ENCODE data around the gene HJURP.
A peak's percentile ranks its signal among the peaks of the same experiment; 100 is the strongest.

The HJURP gene

DNA sequence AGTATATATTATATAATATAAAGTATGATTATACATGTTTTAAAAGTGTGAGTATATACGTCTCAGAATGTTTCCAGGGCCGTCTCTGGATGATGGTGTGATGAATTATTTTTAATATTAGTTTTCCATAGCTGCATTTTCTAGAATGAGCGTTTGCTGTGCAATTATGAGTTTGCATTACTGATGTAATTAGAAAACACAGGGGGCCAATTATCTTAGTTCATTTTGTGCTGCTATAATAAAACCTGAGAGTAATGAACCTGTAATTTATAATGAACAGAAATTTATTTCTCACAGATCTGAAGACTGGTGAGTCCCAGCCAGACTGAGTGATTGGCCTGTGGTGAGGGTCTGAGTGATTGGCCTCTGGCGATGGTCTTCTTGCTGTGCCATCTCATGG lies 4.0 kb upstream of the HJURP start:
- no peaks in the 10 kb centered on the region for H3K27me3 ChIP-seq (ENCODE audit: control insufficient read depth, insufficient read depth, low read length)
- no peak overlapping the region for H3K9ac ChIP-seq (ENCODE audit: low read depth, low read length)
- no peak overlapping the region for H3K4me3 ChIP-seq (ENCODE audit: low read length)
- H3K4me1 ChIP-seq (ENCODE audit: control insufficient read depth, insufficient read depth, low read length): peaks cover 7% of the 10 kb centered on the region
- H3K36me3 ChIP-seq (ENCODE audit: insufficient read depth, low read length): no peaks in the 10 kb centered on the region
- H3K9me3 ChIP-seq (replicated peaks; ENCODE audit: low read length): no peaks in the 10 kb centered on the region
- no peak overlapping the region for H3K4me2 ChIP-seq (ENCODE audit: low read length)

DNA sequence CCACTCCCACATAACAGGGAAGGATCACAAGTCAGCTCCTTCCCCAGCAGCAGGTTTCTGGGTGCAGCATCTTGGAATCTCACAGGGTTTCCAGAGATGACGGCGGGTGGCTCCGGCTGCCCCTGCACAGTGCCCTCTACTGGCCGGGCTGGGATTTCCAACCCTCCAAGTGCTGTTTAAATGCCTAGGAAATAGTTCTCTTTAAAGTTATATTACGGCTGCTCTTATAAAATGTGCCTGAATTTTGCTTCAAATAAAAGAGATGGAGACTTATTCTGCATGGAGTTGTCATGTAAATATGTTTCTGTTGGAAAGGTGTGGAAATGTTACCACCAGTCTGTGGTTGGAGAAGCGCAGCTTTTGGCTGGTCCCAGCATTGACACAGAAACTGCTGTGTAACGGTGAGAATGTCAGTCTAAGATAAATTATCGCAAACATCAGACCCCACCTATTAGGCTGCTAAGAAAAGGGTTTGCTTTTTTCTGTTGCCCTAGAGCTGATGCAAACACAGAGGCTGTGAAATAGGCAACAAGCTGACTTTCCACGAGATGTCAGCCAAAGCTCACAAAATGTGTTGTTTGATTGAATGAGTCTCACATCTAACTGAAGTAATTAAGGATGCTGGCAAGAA lies 3.3 kb upstream of the HJURP start:
- H3K27me3 ChIP-seq (ENCODE audit: control insufficient read depth, insufficient read depth, low read length): no peaks in the 10 kb centered on the region
- H3K9ac ChIP-seq (ENCODE audit: low read depth, low read length): no peak overlapping the region
- H3K4me3 ChIP-seq (ENCODE audit: low read length): no peak overlapping the region
- H3K36me3 ChIP-seq (ENCODE audit: insufficient read depth, low read length): peaks cover under 1% of the 10 kb centered on the region
- H3K9me3 ChIP-seq (replicated peaks; ENCODE audit: low read length): no peaks in the 10 kb centered on the region
- H3K4me1 ChIP-seq (ENCODE audit: control insufficient read depth, insufficient read depth, low read length): peaks cover 10% of the 10 kb centered on the region
- no peak overlapping the region for H3K4me2 ChIP-seq (ENCODE audit: low read length)

DNA sequence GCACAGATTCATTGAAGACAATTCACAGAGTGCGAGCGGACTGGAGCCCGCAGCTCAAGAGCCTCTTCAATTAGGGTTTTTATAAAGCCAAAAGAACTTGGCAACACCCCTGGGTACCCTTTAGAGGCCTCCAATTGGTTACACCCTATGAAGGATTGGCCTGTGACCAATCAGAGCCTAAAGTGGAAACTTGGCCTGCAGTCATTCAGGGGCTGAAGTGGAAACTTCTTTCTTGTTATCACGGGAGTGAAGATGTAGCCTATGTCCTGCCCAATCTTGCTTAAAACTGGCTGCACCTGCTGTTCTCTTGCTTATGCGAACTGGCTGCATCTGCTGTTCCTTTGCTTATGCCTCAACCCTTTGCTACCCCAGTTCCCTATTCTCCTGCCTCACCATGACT lies 1.8 kb upstream of the HJURP start:
- Histone ChIP-seq H3K27me3 (ENCODE audit: control insufficient read depth, insufficient read depth, low read length) (no peaks in the 10 kb centered on the region), H3K36me3 (ENCODE audit: insufficient read depth, low read length) (peaks cover 4% of the 10 kb centered on the region), H3K4me1 (ENCODE audit: control insufficient read depth, insufficient read depth, low read length) (peaks cover 19% of the 10 kb centered on the region), H3K9me3 (replicated peaks; ENCODE audit: low read length) (no peaks in the 10 kb centered on the region), H3K9ac (ENCODE audit: low read depth, low read length) (no peak overlapping the region), H3K4me2 (ENCODE audit: low read length) (no peak overlapping the region), H3K4me3 (ENCODE audit: low read length) (no peak overlapping the region)

GRCh38 chr2:233855345-233855744 lies 1.0 kb upstream of the HJURP start:
- Histone ChIP-seq H3K4me3 (ENCODE audit: low read length) (peak overlapping the region; percentile 93), H3K9ac (ENCODE audit: low read depth, low read length) (peak overlapping the region; percentile 86), H3K36me3 (ENCODE audit: insufficient read depth, low read length) (peaks cover 4% of the 10 kb centered on the region), H3K4me2 (ENCODE audit: low read length) (peak overlapping the region; percentile 91), H3K9me3 (replicated peaks; ENCODE audit: low read length) (no peaks in the 10 kb centered on the region), H3K27me3 (ENCODE audit: control insufficient read depth, insufficient read depth, low read length) (no peaks in the 10 kb centered on the region), H3K4me1 (ENCODE audit: control insufficient read depth, insufficient read depth, low read length) (peaks cover 19% of the 10 kb centered on the region)

DNA sequence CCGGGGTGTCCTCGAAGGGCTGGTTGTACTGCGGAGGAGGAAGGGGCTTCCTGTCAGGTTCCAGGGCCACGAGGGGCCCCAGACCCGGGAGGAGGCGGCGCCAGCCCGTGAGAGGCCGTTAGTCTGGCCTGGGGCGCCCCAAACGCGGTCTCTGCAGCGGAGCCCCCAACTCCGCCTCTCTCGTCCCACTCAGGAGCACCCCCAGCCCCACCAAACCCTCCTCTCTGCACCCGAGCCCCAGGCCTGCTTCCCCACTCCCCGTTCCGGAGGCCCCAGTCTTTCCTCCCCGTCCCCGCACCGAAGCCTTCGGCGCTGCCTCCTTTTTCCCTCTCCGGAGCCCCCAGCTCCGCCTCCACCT lies 473 bp downstream of the HJURP start:
- peak overlapping the region; percentile 93 for H3K4me3 ChIP-seq (ENCODE audit: low read length)
- H3K36me3 ChIP-seq (ENCODE audit: insufficient read depth, low read length): peaks cover 15% of the 10 kb centered on the region
- H3K9me3 ChIP-seq (replicated peaks; ENCODE audit: low read length): no peaks in the 10 kb centered on the region
- H3K27me3 ChIP-seq (ENCODE audit: control insufficient read depth, insufficient read depth, low read length): no peaks in the 10 kb centered on the region
- H3K9ac ChIP-seq (ENCODE audit: low read depth, low read length): peak overlapping the region; percentile 89
- peak overlapping the region; percentile 91 for H3K4me2 ChIP-seq (ENCODE audit: low read length)
- peaks cover 19% of the 10 kb centered on the region for H3K4me1 ChIP-seq (ENCODE audit: control insufficient read depth, insufficient read depth, low read length)

DNA sequence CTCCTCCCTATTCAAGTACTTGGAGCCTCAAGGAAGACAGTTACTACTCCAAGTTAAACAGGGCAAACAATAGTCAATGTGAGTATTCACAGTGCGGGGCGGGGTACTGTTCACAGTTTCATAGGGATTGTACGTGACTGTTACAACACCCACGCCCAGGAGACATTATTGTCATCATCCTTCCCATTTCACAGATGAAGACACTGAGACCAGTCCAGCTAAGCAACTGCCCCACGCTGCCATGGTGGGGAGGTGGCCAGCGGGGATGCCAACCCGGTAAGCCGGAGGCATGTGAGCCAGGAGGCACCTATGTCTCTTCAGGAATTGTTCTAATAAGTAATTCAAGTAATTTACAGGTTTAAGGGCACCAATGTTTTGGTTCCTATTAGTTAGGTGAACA lies 982 bp downstream of the HJURP start:
- Histone ChIP-seq H3K4me1 (ENCODE audit: control insufficient read depth, insufficient read depth, low read length) (peaks cover 19% of the 10 kb centered on the region), H3K27me3 (ENCODE audit: control insufficient read depth, insufficient read depth, low read length) (no peaks in the 10 kb centered on the region), H3K4me3 (ENCODE audit: low read length) (peak overlapping the region; percentile 93), H3K4me2 (ENCODE audit: low read length) (peak overlapping the region; percentile 91), H3K9me3 (replicated peaks; ENCODE audit: low read length) (no peaks in the 10 kb centered on the region), H3K9ac (ENCODE audit: low read depth, low read length) (peak overlapping the region; percentile 89), H3K36me3 (ENCODE audit: insufficient read depth, low read length) (peaks cover 21% of the 10 kb centered on the region)

- Histone ChIP-seq H3K4me2 (ENCODE audit: low read length) (peak overlapping the region; percentile 91), H3K9me3 (replicated peaks; ENCODE audit: low read length) (no peaks in the 10 kb centered on the region), H3K4me3 (ENCODE audit: low read length) (peak overlapping the region; percentile 93), H3K27me3 (ENCODE audit: control insufficient read depth, insufficient read depth, low read length) (no peaks in the 10 kb centered on the region), H3K4me1 (ENCODE audit: control insufficient read depth, insufficient read depth, low read length) (peaks cover 19% of the 10 kb centered on the region), H3K9ac (ENCODE audit: low read depth, low read length) (peak overlapping the region; percentile 12), H3K36me3 (ENCODE audit: insufficient read depth, low read length) (peaks cover 34% of the 10 kb centered on the region)
Measured at GRCh38 chr2:233852056-233852455, 2.3 kb downstream of the HJURP start.

GRCh38 chr2:233851169-233851568 lies 3.2 kb downstream of the HJURP start:
- Histone ChIP-seq H3K4me1 (ENCODE audit: control insufficient read depth, insufficient read depth, low read length) (peaks cover 19% of the 10 kb centered on the region), H3K4me2 (ENCODE audit: low read length) (no peak overlapping the region), H3K36me3 (ENCODE audit: insufficient read depth, low read length) (peaks cover 40% of the 10 kb centered on the region), H3K27me3 (ENCODE audit: control insufficient read depth, insufficient read depth, low read length) (no peaks in the 10 kb centered on the region), H3K9me3 (replicated peaks; ENCODE audit: low read length) (no peaks in the 10 kb centered on the region), H3K4me3 (ENCODE audit: low read length) (no peak overlapping the region), H3K9ac (ENCODE audit: low read depth, low read length) (no peak overlapping the region)

DNA sequence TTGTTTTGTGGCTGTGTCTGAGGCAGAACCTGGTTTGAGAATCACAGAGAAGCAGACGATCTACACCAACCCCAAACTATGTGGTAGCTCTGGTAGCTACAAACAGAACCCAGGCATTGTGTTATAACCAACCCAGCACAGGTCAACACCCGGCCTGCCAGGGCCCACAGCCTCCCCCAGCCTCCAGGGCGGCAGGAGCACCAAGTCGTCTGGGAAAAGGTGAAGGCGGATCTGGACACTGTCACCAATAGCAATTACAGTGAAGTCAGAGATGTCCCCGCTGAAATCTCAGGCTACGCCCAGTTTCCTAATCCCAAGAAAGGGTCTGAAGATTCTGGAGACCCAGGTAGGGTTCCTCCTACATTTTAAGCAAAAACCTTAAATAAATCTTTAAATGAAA lies 3.6 kb downstream of the HJURP start:
- no peak overlapping the region for H3K4me2 ChIP-seq (ENCODE audit: low read length)
- no peaks in the 10 kb centered on the region for H3K27me3 ChIP-seq (ENCODE audit: control insufficient read depth, insufficient read depth, low read length)
- no peak overlapping the region for H3K4me3 ChIP-seq (ENCODE audit: low read length)
- H3K4me1 ChIP-seq (ENCODE audit: control insufficient read depth, insufficient read depth, low read length): peaks cover 19% of the 10 kb centered on the region
- H3K9ac ChIP-seq (ENCODE audit: low read depth, low read length): no peak overlapping the region
- no peaks in the 10 kb centered on the region for H3K9me3 ChIP-seq (replicated peaks; ENCODE audit: low read length)
- H3K36me3 ChIP-seq (ENCODE audit: insufficient read depth, low read length): peaks cover 40% of the 10 kb centered on the region

DNA sequence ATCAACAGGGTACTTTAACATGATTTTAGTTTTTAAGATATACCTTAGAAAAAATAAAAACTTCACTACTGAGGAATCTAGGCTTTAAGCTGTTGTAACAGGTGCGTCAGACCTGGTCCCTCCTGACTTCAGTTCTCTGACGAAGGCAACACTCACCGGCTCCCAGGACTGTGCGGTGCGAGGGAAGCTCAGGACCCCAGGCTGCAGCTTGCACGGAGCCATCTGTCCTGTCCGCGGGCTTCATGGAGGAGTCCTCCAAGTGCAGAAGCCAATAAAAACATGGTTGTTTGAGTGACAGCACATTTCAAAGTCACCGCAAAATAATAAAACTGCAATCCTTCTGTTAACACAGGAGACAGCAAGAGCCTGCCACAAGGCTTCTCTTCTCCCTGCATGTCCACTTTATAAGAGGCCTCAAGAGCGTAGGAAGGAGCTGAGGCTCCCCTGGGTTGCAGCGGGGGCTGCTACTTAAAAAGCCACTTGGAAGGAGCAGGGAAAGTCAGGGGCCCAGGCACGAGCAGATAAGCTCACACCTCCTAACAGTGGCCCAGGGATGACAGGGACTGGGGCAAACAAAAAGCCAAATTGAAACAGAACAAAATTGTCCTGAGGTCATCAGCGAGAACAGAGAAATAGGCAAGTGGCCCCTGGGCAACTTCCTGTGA lies 4.6 kb downstream of the HJURP start:
- Histone ChIP-seq H3K27me3 (ENCODE audit: control insufficient read depth, insufficient read depth, low read length) (no peaks in the 10 kb centered on the region), H3K9me3 (replicated peaks; ENCODE audit: low read length) (no peaks in the 10 kb centered on the region), H3K4me3 (ENCODE audit: low read length) (no peak overlapping the region), H3K9ac (ENCODE audit: low read depth, low read length) (no peak overlapping the region), H3K4me1 (ENCODE audit: control insufficient read depth, insufficient read depth, low read length) (peaks cover 13% of the 10 kb centered on the region), H3K4me2 (ENCODE audit: low read length) (no peak overlapping the region), H3K36me3 (ENCODE audit: insufficient read depth, low read length) (peaks cover 49% of the 10 kb centered on the region)

GRCh38 chr2:233848276-233848675 lies 6.1 kb downstream of the HJURP start:
- no peak overlapping the region for H3K4me3 ChIP-seq (ENCODE audit: low read length)

More at GRCh38 chr2:233848276-233848675, 6.1 kb downstream of the HJURP start:
- Histone ChIP-seq H3K9ac (ENCODE audit: low read depth, low read length) (no peak overlapping the region), H3K4me1 (ENCODE audit: control insufficient read depth, insufficient read depth, low read length) (peaks cover 13% of the 10 kb centered on the region), H3K9me3 (replicated peaks; ENCODE audit: low read length) (no peaks in the 10 kb centered on the region), H3K27me3 (ENCODE audit: control insufficient read depth, insufficient read depth, low read length) (no peaks in the 10 kb centered on the region), H3K36me3 (ENCODE audit: insufficient read depth, low read length) (peaks cover 63% of the 10 kb centered on the region), H3K4me2 (ENCODE audit: low read length) (no peak overlapping the region)

All from skeletal muscle satellite cell (primary cell).